PC-3 (cell line): ENCODE measurements around the gene CDC42SE2.

Experiments used
- EZH2 ChIP-seq: fragments of 300-600 bp; sonication (generic); IDR thresholded peaks from one replicate; pipeline ENCODE4 v1.6.1; 2017; ENCODE audit warnings: antibody characterized with exemption, mild to moderate bottlenecking, low read length; ENCODE audit not compliant: unreplicated experiment
- TF ChIP-seq, protein P1 (sequence below): fragments of 300-600 bp; sonication (generic); conservative IDR thresholded peaks from 2 replicates; pipeline ENCODE4 v1.5.1; 2017; ENCODE audit warnings: antibody characterized with exemption, low read depth, mild to moderate bottlenecking, low read length

DNA sequence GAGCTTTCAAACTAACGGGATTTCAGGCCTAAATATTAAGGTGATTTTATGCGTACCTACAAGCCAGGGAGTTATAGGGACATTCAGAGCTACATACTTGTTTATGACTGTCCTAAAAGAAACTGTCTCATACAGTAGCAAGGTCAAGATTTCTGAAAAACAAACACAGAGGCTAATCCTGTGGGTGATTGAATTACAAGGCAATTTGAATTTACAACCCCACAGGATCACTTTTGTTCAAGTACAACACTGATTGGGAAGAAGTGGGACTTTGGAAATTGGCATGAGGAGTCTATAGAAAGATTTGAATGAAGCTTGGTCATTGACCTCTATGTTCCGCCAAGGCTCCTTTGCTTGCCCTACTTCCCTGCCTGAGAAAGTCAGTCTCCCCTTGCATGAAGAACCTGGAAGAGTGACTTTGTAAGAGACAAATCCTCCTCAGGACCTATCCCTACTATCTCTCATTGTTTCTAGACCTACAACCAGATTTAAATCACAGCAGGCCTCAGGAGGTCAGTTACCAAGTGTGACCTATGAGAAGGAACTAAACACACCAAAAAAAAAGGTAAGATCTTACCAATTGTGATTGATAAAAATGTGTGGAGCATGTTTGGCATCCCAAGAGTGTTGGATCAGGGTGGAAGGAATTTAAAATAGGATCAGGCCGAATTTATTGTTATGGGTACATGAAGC is 38.4 kb upstream of the CDC42SE2 start:
- TF ChIP-seq, protein P1, sequence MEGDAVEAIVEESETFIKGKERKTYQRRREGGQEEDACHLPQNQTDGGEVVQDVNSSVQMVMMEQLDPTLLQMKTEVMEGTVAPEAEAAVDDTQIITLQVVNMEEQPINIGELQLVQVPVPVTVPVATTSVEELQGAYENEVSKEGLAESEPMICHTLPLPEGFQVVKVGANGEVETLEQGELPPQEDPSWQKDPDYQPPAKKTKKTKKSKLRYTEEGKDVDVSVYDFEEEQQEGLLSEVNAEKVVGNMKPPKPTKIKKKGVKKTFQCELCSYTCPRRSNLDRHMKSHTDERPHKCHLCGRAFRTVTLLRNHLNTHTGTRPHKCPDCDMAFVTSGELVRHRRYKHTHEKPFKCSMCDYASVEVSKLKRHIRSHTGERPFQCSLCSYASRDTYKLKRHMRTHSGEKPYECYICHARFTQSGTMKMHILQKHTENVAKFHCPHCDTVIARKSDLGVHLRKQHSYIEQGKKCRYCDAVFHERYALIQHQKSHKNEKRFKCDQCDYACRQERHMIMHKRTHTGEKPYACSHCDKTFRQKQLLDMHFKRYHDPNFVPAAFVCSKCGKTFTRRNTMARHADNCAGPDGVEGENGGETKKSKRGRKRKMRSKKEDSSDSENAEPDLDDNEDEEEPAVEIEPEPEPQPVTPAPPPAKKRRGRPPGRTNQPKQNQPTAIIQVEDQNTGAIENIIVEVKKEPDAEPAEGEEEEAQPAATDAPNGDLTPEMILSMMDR: no peak
- no peak for TF ChIP-seq EZH2
